B cell (primary cell): ENCODE results near the gene UHRF1. TPM values are rescaled to one million over a fixed set of nuclear protein-coding genes. Genes with fewer than 3 reads are reported as not detected.

Experiments
- ATAC-seq: fragments of 200-7000 bp; cut with Tn5 transposase; one replicate; pipeline ENCODE4 v1.10.0; 2021; ENCODE audit warnings: low read depth, mild to moderate bottlenecking, moderate number of reproducible peaks, moderate library complexity
- CTCF ChIA-PET: fragments of 350-600 bp; sonication (Branson Sonifier 250); formaldehyde crosslinking; loops from one replicate; lab custom pipeline; 2021; ENCODE audit warnings: antibody characterized with exemption, inconsistent platforms; lab: Charles Lee
- POLR2A ChIA-PET: fragments of 350-600 bp; sonication (Branson Sonifier 250); formaldehyde crosslinking; loops from one replicate; lab custom pipeline; 2021; ENCODE audit warnings: antibody characterized with exemption; lab: Charles Lee
- DNase-seq: peaks from one replicate; pipeline ENCODE4 v3.0.0; 2013
- H2AFZ ChIP-seq: 2 replicates; pipeline ENCODE4 v1.6.1; 2012; ENCODE audit warnings: mild to moderate bottlenecking, low read depth, low read length; ENCODE audit not compliant: insufficient read depth, poor library complexity, severe bottlenecking
- H3K27ac ChIP-seq, 2 donors: 1 replicate in 1 of 2; 2 replicates in 1 of 2; pipeline ENCODE4 v1.5.1; 2012 to 2013; ENCODE audit warnings: low read length in 2 of 2, mild to moderate bottlenecking in 2 of 2, moderate library complexity in 1 of 2
- H3K27me3 ChIP-seq, 4 experiments: fragments of 200-600 bp in 1 of 4; sonication (generic) in 1 of 4; replicated peaks in 1 of 4; 1 replicate in 2 of 4; 2 replicates in 2 of 4; pipeline versions ENCODE4 v1.6.1 to v1.7.0; 2013 to 2016; ENCODE audit warnings: low read length in 3 of 4, mild to moderate bottlenecking in 2 of 4, mixed read lengths in 1 of 4, moderate library complexity in 1 of 4; ENCODE audit not compliant: insufficient read depth in 4 of 4, control insufficient read depth in 3 of 4; ENCODE audit errors: control extremely low read depth in 1 of 4
- H3K36me3 ChIP-seq, 2 experiments: replicated peaks in 1 of 2; 1 replicate in 1 of 2; 2 replicates in 1 of 2; pipeline versions ENCODE4 v1.6.1 to v1.7.1; 2013; ENCODE audit warnings: low read length in 1 of 2; ENCODE audit not compliant: insufficient read depth in 2 of 2, control insufficient read depth in 1 of 2; ENCODE audit errors: control extremely low read depth in 1 of 2, extremely low read depth in 1 of 2
- H3K4me1 ChIP-seq, 2 donors: fragments of 200-600 bp in 1 of 2; sonication (generic) in 1 of 2; 1 replicate in 1 of 2; 2 replicates in 1 of 2; pipeline versions ENCODE4 v1.5.1 to v1.6.1; 2013 to 2017; ENCODE audit warnings: low read length in 2 of 2; ENCODE audit not compliant: control insufficient read depth in 2 of 2, insufficient read depth in 2 of 2
- H3K4me2 ChIP-seq: replicated peaks from 2 replicates; pipeline ENCODE3; 2012; ENCODE audit warnings: mild to moderate bottlenecking, low read depth, low read length; ENCODE audit not compliant: poor library complexity, severe bottlenecking
- H3K4me3 ChIP-seq, 5 experiments: fragments of 200-600 bp in 1 of 5; sonication (generic) in 1 of 5; 1 replicate in 3 of 5; 2 replicates in 2 of 5; pipeline versions ENCODE4 v1.5.1 to v1.7.0; 2011 to 2016; ENCODE audit warnings: low read length in 4 of 5, mild to moderate bottlenecking in 4 of 5, low read depth in 2 of 5, control low read depth in 1 of 5, moderate library complexity in 1 of 5; ENCODE audit not compliant: insufficient read depth in 1 of 5; ENCODE audit errors: control extremely low read depth in 1 of 5, extremely low read depth in 1 of 5
- H3K79me2 ChIP-seq: fragments of 200-600 bp; sonication (generic); one replicate; pipeline ENCODE4 v1.6.0; 2016; ENCODE audit warnings: low read length; ENCODE audit not compliant: control insufficient read depth, insufficient read depth
- H3K9ac ChIP-seq: fragments of 200-600 bp; sonication (generic); 2 replicates; pipeline ENCODE4 v1.6.1; 2017; ENCODE audit warnings: mild to moderate bottlenecking, low read length, moderate library complexity
- H3K9me3 ChIP-seq, 3 donors: one replicate each; pipeline versions ENCODE4 v1.6.1 to v1.7.1; 2013; ENCODE audit warnings: low read length in 2 of 3; ENCODE audit not compliant: control insufficient read depth in 2 of 3, insufficient read depth in 1 of 3; ENCODE audit errors: control extremely low read depth in 1 of 3
- H4K20me1 ChIP-seq: 2 replicates; pipeline ENCODE4 v1.6.0; 2012; ENCODE audit warnings: mild to moderate bottlenecking, low read length; ENCODE audit not compliant: insufficient read depth, control insufficient read depth, poor library complexity, severe bottlenecking
- H3K27ac Mint-ChIP-seq: one replicate; pipeline ENCODE4 v1.8.0; 2021; ENCODE audit warnings: mixed read lengths
- H3K27me3 Mint-ChIP-seq: one replicate; pipeline ENCODE4 v1.8.0; 2021; ENCODE audit warnings: mixed read lengths
- H3K4me1 Mint-ChIP-seq: one replicate; pipeline ENCODE4 v1.8.0; 2021; ENCODE audit warnings: mixed read lengths
- H3K4me3 Mint-ChIP-seq: one replicate; pipeline ENCODE4 v1.8.0; 2021; ENCODE audit warnings: mixed read lengths
- H3K9me3 Mint-ChIP-seq: one replicate; pipeline ENCODE4 v1.8.0; 2022; ENCODE audit warnings: mixed read lengths; ENCODE audit not compliant: insufficient read depth
- EZH2 ChIP-seq: IDR thresholded peaks from 2 replicates; pipeline ENCODE4 v1.6.1; 2012; ENCODE audit warnings: borderline replicate concordance, low read depth, mild to moderate bottlenecking, moderate library complexity, low read length; ENCODE audit not compliant: insufficient read depth, poor library complexity, severe bottlenecking
- WGBS: methylation state at CpG from one replicate; pipeline ENCODE4 v1.1.5; 2013; ENCODE audit warnings: missing lambda C conversion rate; ENCODE audit not compliant: insufficient coverage; 5-methylcytosine and 5-hydroxymethylcytosine counted together
- intact Hi-C: fragments of 100-400 bp; cut with micrococcal nuclease; formaldehyde crosslinking; loops from one replicate; pipeline ENCODE4 v1.10.0; 2022
- polyA plus RNA-seq: library from polyadenylated mRNA; depleted of rRNA; stranded (reverse); fragments of >200 nt; gene quantifications from 2 replicates; pipeline ENCODE4 v1.2.3, GENCODE V29; 2012
- total RNA-seq, 2 donors: library from RNA; stranded (reverse); fragments of 120-200 nt in 1 of 2; gene quantifications; 1 replicate in 1 of 2; 2 replicates in 1 of 2; pipeline versions ENCODE4 v1.2.3 to v1.2.4, GENCODE V29; 2013 to 2022
- TF ChIP-seq, protein P1 (sequence below): fragments of 200-600 bp; IDR thresholded peaks from one replicate; pipeline ENCODE4 v1.8.0; 2022; ENCODE audit warnings: antibody characterized with exemption, mild to moderate bottlenecking

The UHRF1 gene
- total and polyA plus RNA-seq, 2 donors (not counting 1 experiment from before 2014, with no cell fraction given), result 0.32 to 0.55 TPM

DNA sequence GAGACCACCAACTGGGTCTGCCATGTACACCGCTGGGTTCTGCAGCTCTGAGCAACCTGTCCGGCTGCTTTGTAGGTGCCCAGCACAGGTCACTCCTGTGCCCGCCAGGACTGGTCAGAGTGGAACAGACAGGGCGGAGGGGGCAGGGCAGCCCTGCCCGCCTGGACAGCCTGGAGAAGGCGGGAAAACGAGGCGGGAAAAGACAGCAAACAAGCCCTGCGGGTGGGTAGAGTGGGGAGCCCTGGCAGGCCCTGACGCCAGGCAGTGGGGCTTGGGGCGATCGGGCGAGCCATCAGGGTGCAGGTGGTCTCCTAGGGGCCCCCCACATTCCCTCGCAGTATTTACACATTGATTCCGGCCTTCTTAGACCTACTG is 533 bp upstream of the UHRF1 start:
- H3K4me2 ChIP-seq, result peak overlapping the region; percentile 99
- CTCF ChIA-PET, result interaction anchor here (15.4 kb wide), 1 partner anchor 37 kb away, joined by 219 read pairs; the partner anchor contains the start of gene PLIN3
- intact Hi-C loops, result no loop called here

More for the DNA sequence above, 533 bp upstream of the UHRF1 start:
- H3K9ac ChIP-seq, result peak overlapping the region; percentile 70
- Mint-ChIP-seq H3K27ac (no peak overlapping the region), H3K4me3 (peak overlapping the region; percentile 64), H3K4me1 (peaks cover 42% of the 10 kb centered on the region), H3K9me3 (no peaks in the 10 kb centered on the region), H3K27me3 (no peaks in the 10 kb centered on the region)
- H4K20me1 ChIP-seq, result peaks cover 80% of the 10 kb centered on the region
- peaks cover 0 to 3% (median 0%) of the 10 kb centered on the region in 4 experiments for H3K27me3 ChIP-seq
- H2AFZ ChIP-seq, result peak overlapping the region; percentile 72
- ATAC-seq (no peak), DNase-seq (no peak)
- no peaks in the 10 kb centered on the region for H3K9me3 ChIP-seq
- 96% methylated on average over 15 of the region's 15 CpGs for WGBS
- H3K79me2 ChIP-seq, result peaks cover 90% of the 10 kb centered on the region
- POLR2A ChIA-PET, result interaction anchor here (0.6 kb wide), 1 partner anchor 422 kb away, joined by 3 read pairs; no protein-coding TSS in a partner anchor
- H3K4me1 ChIP-seq, result peaks cover 35 to 45% of the 10 kb centered on the region in 2 donors
- H3K27ac ChIP-seq, result no peak overlapping the region
- no peak for TF ChIP-seq EZH2
- TF ChIP-seq, protein P1, sequence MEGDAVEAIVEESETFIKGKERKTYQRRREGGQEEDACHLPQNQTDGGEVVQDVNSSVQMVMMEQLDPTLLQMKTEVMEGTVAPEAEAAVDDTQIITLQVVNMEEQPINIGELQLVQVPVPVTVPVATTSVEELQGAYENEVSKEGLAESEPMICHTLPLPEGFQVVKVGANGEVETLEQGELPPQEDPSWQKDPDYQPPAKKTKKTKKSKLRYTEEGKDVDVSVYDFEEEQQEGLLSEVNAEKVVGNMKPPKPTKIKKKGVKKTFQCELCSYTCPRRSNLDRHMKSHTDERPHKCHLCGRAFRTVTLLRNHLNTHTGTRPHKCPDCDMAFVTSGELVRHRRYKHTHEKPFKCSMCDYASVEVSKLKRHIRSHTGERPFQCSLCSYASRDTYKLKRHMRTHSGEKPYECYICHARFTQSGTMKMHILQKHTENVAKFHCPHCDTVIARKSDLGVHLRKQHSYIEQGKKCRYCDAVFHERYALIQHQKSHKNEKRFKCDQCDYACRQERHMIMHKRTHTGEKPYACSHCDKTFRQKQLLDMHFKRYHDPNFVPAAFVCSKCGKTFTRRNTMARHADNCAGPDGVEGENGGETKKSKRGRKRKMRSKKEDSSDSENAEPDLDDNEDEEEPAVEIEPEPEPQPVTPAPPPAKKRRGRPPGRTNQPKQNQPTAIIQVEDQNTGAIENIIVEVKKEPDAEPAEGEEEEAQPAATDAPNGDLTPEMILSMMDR, result no peak
- peak overlapping the region in 1 of 5 experiments; percentile 55 for H3K4me3 ChIP-seq
- peaks cover 2 to 5% of the 10 kb centered on the region in 2 experiments for H3K36me3 ChIP-seq
